GM12878 (cell line): ENCODE measurements around the gene DSPP. TPM values are rescaled to one million over a fixed set of nuclear protein-coding genes. Genes with fewer than 3 reads are reported as not detected.

Experiments used
- ATAC-seq: fragments of 200-7000 bp; cut with Tn5 transposase; 3 replicates; pipeline ENCODE4 v1.9.1; 2020; ENCODE audit warnings: mild to moderate bottlenecking, moderate library complexity
- BruUV-seq: library from RNA; stranded (reverse); fragments of 400-500 nt; replicated peaks from 2 replicates; lab custom pipeline; 2021; lab: Mats Ljungman, UMichigan
- CTCF ChIA-PET: fragments of 300-600 bp; sonication (Branson Sonifier 250); formaldehyde crosslinking; extraction: SDS; loops from one replicate; lab custom pipeline; 2021; ENCODE audit warnings: inconsistent platforms; lab: Yijun Ruan, JAX
- POLR2A ChIA-PET: fragments of 350-600 bp; formaldehyde crosslinking; extraction: SDS; loops from one replicate; lab custom pipeline; 2021; ENCODE audit warnings: inconsistent platforms; lab: Charles Lee
- RAD21 ChIA-PET: fragments of 300-600 bp; sonication (Branson Sonifier 250); formaldehyde crosslinking; loops from one replicate; lab custom pipeline; 2023; ENCODE audit warnings: antibody characterized with exemption; ENCODE audit not compliant: unreplicated experiment; lab: Charles Lee
- SMC1A ChIA-PET: fragments of 300-600 bp; sonication (Branson Sonifier 250); formaldehyde crosslinking; loops from one replicate; lab custom pipeline; 2023; ENCODE audit not compliant: unreplicated experiment, uncharacterized antibody; lab: Charles Lee
- DNase-seq: peaks from one replicate; pipeline ENCODE4 v3.0.0-alpha.2; 2011; ENCODE audit warnings: low read depth, low spot score
- FAIRE-seq: peaks from 3 replicates; lab custom pipeline; 2011; peaks lifted over from hg19 to GRCh38; lab: Jason Lieb, UNC
- H2AFZ ChIP-seq: 2 replicates; pipeline ENCODE4 v1.6.0; 2011; ENCODE audit warnings: low read depth, low read length, control low read depth; ENCODE audit not compliant: control insufficient read depth
- H3K27ac ChIP-seq: 2 replicates; pipeline ENCODE4 v1.5.1; 2011; ENCODE audit warnings: control low read depth; ENCODE audit not compliant: control insufficient read depth, insufficient read depth
- H3K27me3 ChIP-seq, 2 experiments: replicated peaks in 1 of 2; 2 replicates each; pipeline versions ENCODE4 v1.6.0 to v1.6.1; 2011; ENCODE audit warnings: low read length in 1 of 2; ENCODE audit not compliant: control insufficient read depth in 2 of 2, insufficient read depth in 2 of 2
- H3K36me3 ChIP-seq, 2 experiments: 2 replicates each; pipeline ENCODE4 v1.5.1; 2011; ENCODE audit warnings: low read length in 1 of 2; ENCODE audit not compliant: control insufficient read depth in 2 of 2, insufficient read depth in 2 of 2
- H3K4me1 ChIP-seq: 2 replicates; pipeline ENCODE4 v1.6.1; 2011; ENCODE audit warnings: mild to moderate bottlenecking, low read length, moderate library complexity, mixed read lengths; ENCODE audit not compliant: control insufficient read depth, insufficient read depth
- H3K4me2 ChIP-seq: 2 replicates; pipeline ENCODE4 v1.6.0; 2011; ENCODE audit warnings: control low read depth; ENCODE audit not compliant: control insufficient read depth, insufficient read depth
- H3K4me3 ChIP-seq: fragments of 200-600 bp; sonication (generic); 2 replicates; pipeline ENCODE4 v1.5.1; 2016
- H3K79me2 ChIP-seq: 2 replicates; pipeline ENCODE4 v1.6.0; 2011; ENCODE audit warnings: low read length; ENCODE audit not compliant: control insufficient read depth, insufficient read depth
- H3K9ac ChIP-seq: 2 replicates; pipeline ENCODE4 v1.8.0; 2011; ENCODE audit warnings: low read length, control low read depth, mixed read lengths; ENCODE audit not compliant: control insufficient read depth, insufficient read depth
- H3K9me3 ChIP-seq: replicated peaks from 3 replicates; pipeline ENCODE4 v1.5.1; 2011; ENCODE audit warnings: mild to moderate bottlenecking, low read length; ENCODE audit not compliant: control insufficient read depth, insufficient read depth
- H4K20me1 ChIP-seq: 2 replicates; pipeline ENCODE4 v1.6.0; 2011; ENCODE audit not compliant: control insufficient read depth, insufficient read depth
- BACH1 ChIP-seq: fragments of 450-650 bp; IDR thresholded peaks from 2 replicates; pipeline ENCODE4 v1.6.1; 2017; ENCODE audit warnings: mild to moderate bottlenecking, borderline replicate concordance
- CBX3 ChIP-seq: fragments of 200-600 bp; sonication (generic); IDR thresholded peaks from 2 replicates; pipeline ENCODE4 v1.6.1; 2016; ENCODE audit warnings: low read depth, borderline replicate concordance
- ESRRA ChIP-seq: IDR thresholded peaks from 2 replicates; pipeline ENCODE4 v1.6.1; 2012; ENCODE audit warnings: mild to moderate bottlenecking, low read length, improper control_type of control experiment
- FOXK2 ChIP-seq: fragments of 450-650 bp; IDR thresholded peaks from 2 replicates; pipeline ENCODE4 v1.6.1; 2017; ENCODE audit warnings: mild to moderate bottlenecking, moderate library complexity
- MEF2A ChIP-seq: IDR thresholded peaks from 2 replicates; pipeline ENCODE4 v1.6.1; 2011; ENCODE audit warnings: low read depth, mild to moderate bottlenecking, low read length, moderate library complexity; ENCODE audit not compliant: insufficient read depth
- MTA2 ChIP-seq: fragments of 450-650 bp; IDR thresholded peaks from 2 replicates; pipeline ENCODE4 v1.6.1; 2016; ENCODE audit warnings: low read depth, mild to moderate bottlenecking, moderate library complexity
- NFYB ChIP-seq: IDR thresholded peaks from 2 replicates; pipeline ENCODE4 v1.6.1; 2011; ENCODE audit warnings: low read depth, mild to moderate bottlenecking, low read length, improper control_type of control experiment, moderate library complexity; ENCODE audit not compliant: insufficient read depth
- NR2C2 ChIP-seq: IDR thresholded peaks from 2 replicates; pipeline ENCODE4 v1.6.1; 2011; ENCODE audit warnings: borderline replicate concordance, low read depth; ENCODE audit not compliant: control insufficient read depth, insufficient read length
- NRF1 ChIP-seq: conservative IDR thresholded peaks from 2 replicates; pipeline ENCODE4 v1.6.1; 2011; ENCODE audit warnings: mild to moderate bottlenecking, low read depth, low read length, improper control_type of control experiment
- RB1 ChIP-seq: fragments of 450-650 bp; formaldehyde crosslinking; IDR thresholded peaks from 2 replicates; pipeline ENCODE4 v1.6.1; 2017; ENCODE audit warnings: mild to moderate bottlenecking, borderline replicate concordance
- STAT1 ChIP-seq: fragments of 450-650 bp; conservative IDR thresholded peaks from 2 replicates; pipeline ENCODE4 v1.6.1; 2014; ENCODE audit warnings: antibody characterized with exemption, mild to moderate bottlenecking
- ZNF207 ChIP-seq: fragments of 450-650 bp; IDR thresholded peaks from 2 replicates; pipeline ENCODE4 v1.6.1; 2014; ENCODE audit warnings: antibody characterized with exemption, mild to moderate bottlenecking, borderline replicate concordance
- ZNF24 ChIP-seq: fragments of 450-650 bp; IDR thresholded peaks from 2 replicates; pipeline ENCODE4 v1.6.1; 2017; ENCODE audit warnings: antibody characterized with exemption, mild to moderate bottlenecking
- WGBS: methylation state at CpG from one replicate; pipeline ENCODE4 v1.1.6; 2016; ENCODE audit warnings: low lambda C conversion rate; ENCODE audit not compliant: insufficient replicate concordance, insufficient coverage; ENCODE audit errors: missing lambda C conversion rate; 5-methylcytosine and 5-hydroxymethylcytosine counted together
- in situ Hi-C: fragments of 300-500 bp; cut with MboI; formaldehyde crosslinking; loops from 9 replicates; pipeline ENCODE4 v1.14.3; 2018; ENCODE audit warnings: mixed read lengths
- intact Hi-C: fragments of 100-400 bp; cut with micrococcal nuclease; formaldehyde crosslinking; loops from one replicate; pipeline ENCODE4 v1.14.2; 2022; ENCODE audit not compliant: unreplicated experiment
- polyA plus RNA-seq, 11 experiments: library from polyadenylated mRNA; depleted of rRNA in 4 of 11; unstranded in 6 of 11; stranded (reverse) in 5 of 11; fragments of >200 nt; fragmentation: Nextera tagmentation in 4 of 11; fragmentation: Illumina TruSeq in 1 of 11; extraction: Ambion mirVana in 4 of 11; extraction: Trizol in 1 of 11; gene quantifications; 1 replicate in 1 of 11; 2 replicates in 10 of 11; pipeline versions ENCODE4 v1.2.1 to v1.2.3, GENCODE V29; 2011 to 2016; ENCODE audit warnings: inconsistent platforms in 2 of 11, missing spikeins in 2 of 11, low read depth in 1 of 11
- total RNA-seq, 4 experiments: library from RNA; depleted of rRNA in 3 of 4; stranded (reverse); fragments of >200 nt in 3 of 4; fragmentation: Illumina TruSeq in 1 of 4; extraction: Trizol in 1 of 4; gene quantifications; 2 replicates each; pipeline versions ENCODE4 v1.2.1 to v1.2.3, GENCODE V29; 2013 to 2021
- TF ChIP-seq, protein P1 (sequence below): IDR thresholded peaks from 2 replicates; pipeline ENCODE4 v1.6.1; 2012; ENCODE audit warnings: mild to moderate bottlenecking, low read depth, low read length
- TF ChIP-seq, protein P2 (sequence below): fragments of 150-350 bp; IDR thresholded peaks from 2 replicates; pipeline ENCODE4 v1.6.1; 2016; ENCODE audit warnings: low read depth, low read length

Gene DSPP
- total and polyA plus RNA-seq, 10 of the 15 experiments (the other 5 are each of a cell fraction or from before 2014, with no cell fraction given): not detected

DNA sequence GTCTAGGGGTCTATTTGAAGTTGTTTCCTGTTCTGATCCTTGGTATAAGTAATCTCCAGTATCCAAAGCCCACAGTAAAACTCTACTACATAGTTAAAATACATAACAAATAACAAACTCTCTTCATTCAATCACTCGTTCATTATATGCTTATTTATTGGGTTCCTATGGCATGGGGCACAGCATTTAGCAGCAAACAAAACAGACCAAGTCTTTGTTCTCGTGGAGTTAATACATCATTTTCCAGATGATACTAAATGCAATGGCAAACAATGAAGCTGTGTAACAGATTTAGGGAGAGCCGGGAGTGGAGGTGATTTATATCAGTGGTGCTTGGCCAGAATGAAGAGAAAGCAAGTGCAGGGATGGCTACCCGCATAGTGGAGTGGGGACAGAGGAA lies 42.6 kb upstream of the DSPP start:
- ATAC-seq: no peak
- no peaks in the 10 kb centered on the region for H3K9me3 ChIP-seq
- ChIA-PET CTCF (no interaction called here), POLR2A (no interaction called here), SMC1A (no interaction called here), RAD21 (no interaction called here)
- H3K4me3 ChIP-seq: no peak overlapping the region
- no peak overlapping the region for H3K4me2 ChIP-seq
- H3K79me2 ChIP-seq: no peaks in the 10 kb centered on the region
- no peaks in the 10 kb centered on the region for H3K27me3 ChIP-seq
- no peaks in the 10 kb centered on the region for H3K4me1 ChIP-seq
- no peak overlapping the region for H3K9ac ChIP-seq
- intact Hi-C loops (no loop called here), in situ Hi-C loops (no loop called here)
- no TSS peak for BruUV-seq
- H3K36me3 ChIP-seq: no peaks in the 10 kb centered on the region
- H3K27ac ChIP-seq: no peak overlapping the region
- no peaks in the 10 kb centered on the region for H4K20me1 ChIP-seq
- TF ChIP-seq STAT1 (no peak), ESRRA (no peak), MEF2A (no peak), ZNF24 (no peak), ZNF207 (no peak), FOXK2 (no peak), NR2C2 (no peak), BACH1 (no peak), MTA2 (no peak), RB1 (no peak), NFYB (no peak), CBX3 (no peak), NRF1 (no peak)
- TF ChIP-seq, protein P1, sequence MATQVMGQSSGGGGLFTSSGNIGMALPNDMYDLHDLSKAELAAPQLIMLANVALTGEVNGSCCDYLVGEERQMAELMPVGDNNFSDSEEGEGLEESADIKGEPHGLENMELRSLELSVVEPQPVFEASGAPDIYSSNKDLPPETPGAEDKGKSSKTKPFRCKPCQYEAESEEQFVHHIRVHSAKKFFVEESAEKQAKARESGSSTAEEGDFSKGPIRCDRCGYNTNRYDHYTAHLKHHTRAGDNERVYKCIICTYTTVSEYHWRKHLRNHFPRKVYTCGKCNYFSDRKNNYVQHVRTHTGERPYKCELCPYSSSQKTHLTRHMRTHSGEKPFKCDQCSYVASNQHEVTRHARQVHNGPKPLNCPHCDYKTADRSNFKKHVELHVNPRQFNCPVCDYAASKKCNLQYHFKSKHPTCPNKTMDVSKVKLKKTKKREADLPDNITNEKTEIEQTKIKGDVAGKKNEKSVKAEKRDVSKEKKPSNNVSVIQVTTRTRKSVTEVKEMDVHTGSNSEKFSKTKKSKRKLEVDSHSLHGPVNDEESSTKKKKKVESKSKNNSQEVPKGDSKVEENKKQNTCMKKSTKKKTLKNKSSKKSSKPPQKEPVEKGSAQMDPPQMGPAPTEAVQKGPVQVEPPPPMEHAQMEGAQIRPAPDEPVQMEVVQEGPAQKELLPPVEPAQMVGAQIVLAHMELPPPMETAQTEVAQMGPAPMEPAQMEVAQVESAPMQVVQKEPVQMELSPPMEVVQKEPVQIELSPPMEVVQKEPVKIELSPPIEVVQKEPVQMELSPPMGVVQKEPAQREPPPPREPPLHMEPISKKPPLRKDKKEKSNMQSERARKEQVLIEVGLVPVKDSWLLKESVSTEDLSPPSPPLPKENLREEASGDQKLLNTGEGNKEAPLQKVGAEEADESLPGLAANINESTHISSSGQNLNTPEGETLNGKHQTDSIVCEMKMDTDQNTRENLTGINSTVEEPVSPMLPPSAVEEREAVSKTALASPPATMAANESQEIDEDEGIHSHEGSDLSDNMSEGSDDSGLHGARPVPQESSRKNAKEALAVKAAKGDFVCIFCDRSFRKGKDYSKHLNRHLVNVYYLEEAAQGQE: no peak
- TF ChIP-seq, protein P2, sequence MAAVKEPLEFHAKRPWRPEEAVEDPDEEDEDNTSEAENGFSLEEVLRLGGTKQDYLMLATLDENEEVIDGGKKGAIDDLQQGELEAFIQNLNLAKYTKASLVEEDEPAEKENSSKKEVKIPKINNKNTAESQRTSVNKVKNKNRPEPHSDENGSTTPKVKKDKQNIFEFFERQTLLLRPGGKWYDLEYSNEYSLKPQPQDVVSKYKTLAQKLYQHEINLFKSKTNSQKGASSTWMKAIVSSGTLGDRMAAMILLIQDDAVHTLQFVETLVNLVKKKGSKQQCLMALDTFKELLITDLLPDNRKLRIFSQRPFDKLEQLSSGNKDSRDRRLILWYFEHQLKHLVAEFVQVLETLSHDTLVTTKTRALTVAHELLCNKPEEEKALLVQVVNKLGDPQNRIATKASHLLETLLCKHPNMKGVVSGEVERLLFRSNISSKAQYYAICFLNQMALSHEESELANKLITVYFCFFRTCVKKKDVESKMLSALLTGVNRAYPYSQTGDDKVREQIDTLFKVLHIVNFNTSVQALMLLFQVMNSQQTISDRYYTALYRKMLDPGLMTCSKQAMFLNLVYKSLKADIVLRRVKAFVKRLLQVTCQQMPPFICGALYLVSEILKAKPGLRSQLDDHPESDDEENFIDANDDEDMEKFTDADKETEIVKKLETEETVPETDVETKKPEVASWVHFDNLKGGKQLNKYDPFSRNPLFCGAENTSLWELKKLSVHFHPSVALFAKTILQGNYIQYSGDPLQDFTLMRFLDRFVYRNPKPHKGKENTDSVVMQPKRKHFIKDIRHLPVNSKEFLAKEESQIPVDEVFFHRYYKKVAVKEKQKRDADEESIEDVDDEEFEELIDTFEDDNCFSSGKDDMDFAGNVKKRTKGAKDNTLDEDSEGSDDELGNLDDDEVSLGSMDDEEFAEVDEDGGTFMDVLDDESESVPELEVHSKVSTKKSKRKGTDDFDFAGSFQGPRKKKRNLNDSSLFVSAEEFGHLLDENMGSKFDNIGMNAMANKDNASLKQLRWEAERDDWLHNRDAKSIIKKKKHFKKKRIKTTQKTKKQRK: no peak
- H2AFZ ChIP-seq: no peak overlapping the region
- DNase-seq: no peak
- no peak for FAIRE-seq
- 36% methylated on average over 4 of the region's 4 CpGs for WGBS
